TTC549 (cell line): Measurements from ENCODE around the gene FGFBP1.
"Not testable (repeated sequence)": the region's sequence is repeated elsewhere in the genome, so short reads cannot be mapped to it uniquely, and the experiment has no call there.

Experiments
- FAIRE-seq: peaks from 2 replicates; lab custom pipeline; 2012; peaks lifted over from hg19 to GRCh38; lab: Jason Lieb, UNC

FGFBP1 gene

DNA sequence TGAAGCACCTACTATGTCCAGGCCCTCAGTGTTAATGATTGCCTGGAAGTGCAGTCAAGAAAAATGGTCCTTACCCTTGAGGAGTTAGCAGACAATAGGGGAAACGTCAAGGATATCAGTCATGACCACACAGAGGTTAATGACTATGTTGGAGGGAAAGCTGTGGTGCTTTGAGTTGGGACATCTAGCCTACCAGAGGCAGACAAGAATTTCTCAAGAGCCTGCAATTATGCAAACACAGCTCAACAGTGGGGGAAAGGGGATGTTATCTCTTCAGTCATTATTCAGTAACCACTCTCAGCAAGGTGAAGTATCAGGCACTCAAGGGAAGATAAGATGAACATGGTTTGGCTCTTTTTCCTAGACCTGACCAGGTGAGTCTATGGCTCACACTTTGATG, 7.0 kb upstream of the FGFBP1 start:
- no peak for FAIRE-seq

DNA sequence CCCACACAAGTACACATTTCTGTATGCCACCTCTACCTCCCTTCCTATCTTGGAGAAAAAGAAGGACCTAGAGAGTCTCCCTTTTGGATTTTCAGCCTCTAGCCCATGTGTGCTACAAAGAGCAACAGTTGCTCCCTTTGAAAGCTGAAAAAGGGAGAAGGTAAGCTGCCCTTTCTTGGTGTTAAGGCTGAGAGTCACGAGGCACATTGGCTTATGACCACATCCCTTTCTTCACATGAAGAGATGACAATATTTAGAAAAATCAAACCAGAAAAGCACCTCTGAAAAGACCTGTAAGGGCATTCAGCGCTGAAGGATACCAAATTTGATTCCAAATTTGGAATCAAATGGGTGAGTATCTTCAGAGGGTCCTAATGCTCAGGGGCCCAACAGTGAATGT, 6.4 kb upstream of the FGFBP1 start:
- no peak for FAIRE-seq

DNA sequence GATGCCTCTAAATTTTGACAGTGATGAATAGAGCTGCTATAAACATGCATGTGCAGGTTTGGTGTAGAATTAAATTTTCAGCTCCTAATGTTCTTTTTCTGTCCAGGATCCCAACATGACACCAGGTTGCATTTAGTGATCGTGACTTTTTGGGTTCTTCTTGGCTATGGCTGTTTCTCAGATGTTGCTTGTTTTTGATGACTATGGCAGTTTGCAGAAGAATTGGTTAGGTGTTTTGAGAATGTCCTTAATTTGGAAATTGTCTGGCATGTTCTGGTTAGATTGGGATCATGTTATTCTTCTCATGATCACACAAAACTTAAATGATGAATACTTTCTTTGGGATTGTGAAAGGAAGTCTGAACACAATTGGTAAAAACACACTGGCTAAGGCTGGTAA, 3.7 kb upstream of the FGFBP1 start:
- FAIRE-seq: no peak

DNA sequence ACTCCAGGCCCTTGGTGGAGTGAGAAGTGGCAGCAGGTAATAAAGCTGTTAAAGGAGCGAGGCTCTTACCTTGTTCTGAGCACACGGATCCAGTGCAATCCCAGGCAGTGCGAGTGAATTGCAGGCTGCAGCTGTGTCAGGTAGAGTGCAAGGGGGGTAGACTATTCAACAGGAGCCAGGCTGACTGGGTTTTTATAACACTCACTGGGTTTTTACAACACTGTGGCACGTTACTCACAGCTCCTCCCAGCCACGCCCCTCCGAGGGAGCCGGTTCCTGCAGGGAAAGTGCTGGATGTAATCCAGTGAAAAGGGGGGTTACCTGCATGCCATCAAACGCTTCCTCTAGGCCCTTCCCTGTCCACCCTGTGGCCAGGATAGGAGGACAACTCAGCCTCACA, 358 bp downstream of the FGFBP1 start:
- FAIRE-seq: no peak

DNA sequence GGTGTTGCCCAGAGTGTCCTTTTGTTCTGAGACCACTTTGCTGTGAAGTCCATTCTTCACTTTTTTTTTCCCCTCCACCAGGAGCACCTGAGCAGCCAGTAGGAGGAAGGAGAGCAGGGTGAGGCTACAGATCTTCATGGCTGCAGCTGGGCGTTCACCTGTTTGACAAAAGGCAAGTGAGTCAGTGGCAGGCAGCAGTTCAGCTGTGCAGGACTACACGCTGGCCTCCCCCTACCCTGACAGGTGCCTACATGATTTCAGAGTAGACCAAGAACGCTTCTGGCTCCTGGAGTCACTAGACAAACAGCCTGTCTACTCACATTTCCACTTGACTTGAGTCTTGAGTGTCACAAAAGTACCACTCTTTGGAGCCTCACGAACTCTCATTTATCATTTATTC, 2.0 kb downstream of the FGFBP1 start:
- FAIRE-seq: no peak

DNA sequence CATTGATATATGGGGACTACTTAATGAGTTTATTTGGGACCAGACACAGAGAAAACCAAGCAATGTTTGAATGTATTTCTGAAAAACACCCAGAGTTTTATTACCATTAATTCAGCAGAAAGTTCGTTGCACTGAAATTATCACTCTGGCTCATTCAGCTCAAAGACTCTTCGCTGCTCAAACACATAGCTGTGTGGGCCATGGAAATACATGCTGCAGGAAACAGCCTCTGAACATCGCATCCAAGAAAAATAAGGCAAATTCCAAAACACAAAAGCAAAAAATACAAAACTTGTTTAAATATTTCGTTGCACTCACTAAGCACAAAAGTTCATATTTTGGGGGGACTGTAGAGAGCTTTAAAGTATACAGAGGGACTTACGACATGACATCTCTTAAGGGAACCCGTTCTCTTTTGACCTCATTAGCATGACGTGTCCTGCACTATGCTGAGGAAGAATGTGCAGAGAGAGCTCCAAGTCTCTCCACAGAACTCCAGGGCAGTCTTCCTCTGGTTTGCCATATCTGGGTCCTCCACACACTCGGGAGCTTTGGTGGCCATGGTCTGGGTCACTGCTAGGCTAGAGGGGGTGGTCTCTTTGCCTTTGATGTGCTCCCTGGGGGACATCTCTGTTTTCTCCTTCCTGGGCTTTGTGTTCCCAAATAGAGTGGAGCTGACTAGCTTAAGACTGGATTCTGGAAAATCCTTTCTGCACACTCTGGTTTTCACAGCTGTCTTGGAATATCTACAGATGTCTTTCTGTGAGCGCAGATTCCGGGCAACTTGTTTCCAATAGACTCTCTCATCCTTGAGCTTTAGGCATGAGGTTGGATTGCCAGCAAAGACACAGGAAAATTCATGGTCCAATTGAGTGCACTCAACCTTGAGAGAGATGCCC, 2.8 kb downstream of the FGFBP1 start:
- no peak for FAIRE-seq

DNA sequence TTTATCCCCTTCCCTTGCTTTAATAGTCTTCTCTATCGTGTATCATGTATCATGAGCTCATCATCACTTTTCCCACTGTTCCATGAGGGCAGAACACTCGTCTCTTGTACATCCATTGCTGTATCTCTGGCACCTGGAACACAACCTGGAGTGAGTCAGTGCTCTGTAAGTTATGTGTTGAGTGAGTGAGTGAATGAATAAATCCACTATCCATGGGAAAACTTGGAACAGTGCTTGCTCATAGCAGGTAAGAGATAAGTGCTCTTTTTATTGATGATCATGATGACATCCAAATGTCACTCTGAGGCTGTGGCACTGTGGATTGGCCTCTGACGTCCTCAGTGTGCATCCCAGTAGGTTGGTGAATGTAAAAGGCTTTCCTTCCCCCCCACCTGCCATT, 4.3 kb downstream of the FGFBP1 start:
- FAIRE-seq: no peak

DNA sequence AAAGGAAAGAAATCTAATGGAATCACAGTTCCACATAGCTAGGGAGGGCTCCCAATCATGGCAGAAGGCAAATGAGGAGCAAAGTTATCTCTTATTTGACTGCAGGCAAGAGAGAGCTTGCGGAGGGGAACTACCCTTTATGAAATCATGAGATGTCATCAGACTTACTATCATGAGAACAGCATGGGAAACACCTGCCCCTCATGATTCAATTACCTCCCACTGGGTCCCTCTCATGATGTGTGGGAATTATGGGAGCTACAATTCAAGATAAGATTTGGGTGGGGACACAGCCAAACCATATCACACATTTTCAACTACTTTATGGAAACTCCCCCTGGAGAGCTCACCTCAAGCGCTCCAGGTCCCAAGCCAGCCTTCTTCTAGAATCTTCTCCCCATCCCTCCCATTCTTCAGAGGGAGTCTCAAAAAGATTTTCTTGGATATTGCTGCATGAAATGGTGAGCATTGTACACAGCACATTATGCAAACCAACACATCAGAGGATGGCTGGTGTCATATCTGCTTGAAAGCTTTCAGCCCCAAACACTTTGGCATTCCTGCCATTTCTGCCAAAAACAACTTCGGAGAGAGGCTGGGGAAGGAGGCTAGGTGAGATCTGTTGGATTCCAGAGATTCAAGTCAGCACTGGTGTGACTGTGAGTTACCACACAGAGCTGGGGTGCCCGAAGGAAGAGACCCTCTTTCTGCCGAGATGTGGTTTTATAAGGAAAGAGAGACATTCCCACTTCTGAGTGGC, 6.9 kb downstream of the FGFBP1 start:
- no peak for FAIRE-seq

DNA sequence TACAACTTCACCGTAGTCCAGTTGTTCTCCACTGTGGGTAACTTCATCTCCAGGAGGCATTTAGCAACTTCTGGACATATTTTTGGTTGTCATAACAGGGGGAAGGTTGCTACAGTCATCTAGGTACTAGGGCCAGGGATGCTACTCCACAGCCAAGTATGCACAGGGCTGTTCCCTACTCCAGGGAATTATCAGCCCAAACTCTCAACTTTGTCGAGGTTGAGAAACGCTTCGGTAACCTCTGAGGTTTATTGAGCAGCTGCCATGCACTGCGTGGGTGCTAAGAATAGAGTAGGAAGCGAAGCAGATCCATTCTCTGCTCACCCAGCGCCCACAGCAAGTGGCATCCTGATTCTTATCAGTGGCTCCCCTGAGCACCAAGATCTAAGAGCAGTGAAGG, 8.2 kb downstream of the FGFBP1 start:
- FAIRE-seq: no peak

DNA sequence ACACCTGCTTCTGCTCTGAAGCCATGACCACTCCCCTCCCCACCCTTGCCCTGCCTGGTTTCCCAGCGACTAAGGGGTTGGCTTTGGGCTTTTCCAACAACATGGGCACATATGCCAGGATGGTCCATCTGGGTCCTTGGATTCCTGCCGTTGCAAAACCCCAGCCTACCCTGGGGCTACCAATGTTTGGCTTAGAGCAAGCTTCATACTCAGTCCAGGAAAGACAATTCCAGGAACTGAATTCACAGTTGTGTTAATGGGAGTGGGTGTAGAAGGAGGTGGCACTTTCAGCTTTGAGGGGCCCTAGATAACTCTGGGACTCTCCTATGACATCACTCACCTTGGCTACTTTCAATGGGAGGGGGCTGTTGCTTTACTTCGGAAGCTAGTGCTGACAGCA, 9.0 kb downstream of the FGFBP1 start:
- FAIRE-seq: no peak

DNA sequence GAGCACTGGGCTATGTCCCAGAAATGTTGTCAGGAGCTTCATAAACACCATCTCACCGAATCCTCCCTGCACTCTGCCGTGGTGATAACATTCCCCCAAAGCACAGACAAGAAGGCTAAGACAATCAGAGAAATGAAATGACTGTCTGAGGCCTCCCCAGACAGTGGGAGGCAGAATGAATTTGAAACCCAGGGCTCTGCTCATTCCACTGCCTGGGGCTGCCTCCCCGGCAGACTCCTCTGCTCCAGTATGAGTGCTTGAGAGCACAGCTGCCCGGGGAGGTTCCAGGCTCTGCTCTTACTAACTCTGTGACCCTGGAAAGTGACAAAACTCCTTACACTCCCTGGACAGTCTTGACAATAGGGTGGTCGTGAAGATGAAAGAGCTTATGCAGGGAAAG, 9.7 kb downstream of the FGFBP1 start:
- FAIRE-seq: no peak

DNA sequence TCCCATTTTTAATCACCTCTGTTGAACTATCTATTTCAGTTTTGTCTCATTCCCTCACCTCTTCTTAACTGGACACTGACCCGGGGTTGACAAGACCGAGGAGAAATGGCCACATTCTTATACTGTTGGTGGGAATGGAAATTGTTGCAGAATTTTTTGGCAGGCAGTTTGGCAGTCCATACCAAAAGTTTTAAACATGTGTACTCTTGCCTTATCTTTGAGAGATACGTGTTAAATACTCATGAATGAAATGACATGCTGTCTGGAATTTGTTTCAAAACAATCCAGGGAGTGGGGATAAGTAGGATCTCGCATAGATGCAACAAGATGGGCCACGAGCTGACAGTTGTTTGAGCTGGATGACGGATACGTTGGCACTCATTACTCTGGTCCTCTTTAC, 12.1 kb downstream of the FGFBP1 start:
- no peak for FAIRE-seq

DNA sequence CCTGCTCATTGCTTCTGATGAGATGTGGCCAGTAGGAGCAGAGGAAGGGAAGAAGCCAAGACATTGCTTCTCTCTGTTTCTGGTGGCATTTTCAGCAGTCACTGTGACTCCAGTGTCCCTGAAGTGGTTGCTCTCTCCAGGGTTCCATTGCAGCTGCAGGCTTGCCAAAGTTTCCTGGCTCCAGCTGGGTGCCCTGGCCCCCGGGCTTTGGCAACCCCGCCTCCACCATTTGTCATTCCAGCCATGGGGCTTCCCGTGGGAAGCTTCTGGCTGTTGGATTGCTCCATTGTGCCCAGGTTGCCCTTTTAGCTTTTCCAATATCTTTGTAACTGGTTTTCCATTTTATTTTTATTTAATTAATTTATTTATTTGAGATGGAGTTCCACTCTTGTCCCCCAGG, 12.7 kb downstream of the FGFBP1 start:
- no peak for FAIRE-seq

DNA sequence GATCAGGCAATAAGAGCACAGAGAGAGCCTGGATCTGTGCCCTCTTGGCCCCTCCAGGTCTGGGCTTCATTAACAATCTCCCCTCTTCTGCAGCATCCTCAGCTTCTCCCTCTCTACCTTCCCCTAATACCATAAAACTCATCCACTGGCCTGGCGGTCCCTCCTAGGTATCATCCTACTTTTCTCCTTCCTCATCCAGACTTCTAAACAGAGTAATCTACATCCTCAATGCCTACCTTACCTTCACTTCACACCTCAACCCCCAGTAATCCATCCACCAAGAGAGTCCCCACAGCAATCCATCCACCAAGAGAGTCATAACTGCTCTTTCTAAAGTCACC, 17.0 kb downstream of the FGFBP1 start:
- no peak for FAIRE-seq

DNA sequence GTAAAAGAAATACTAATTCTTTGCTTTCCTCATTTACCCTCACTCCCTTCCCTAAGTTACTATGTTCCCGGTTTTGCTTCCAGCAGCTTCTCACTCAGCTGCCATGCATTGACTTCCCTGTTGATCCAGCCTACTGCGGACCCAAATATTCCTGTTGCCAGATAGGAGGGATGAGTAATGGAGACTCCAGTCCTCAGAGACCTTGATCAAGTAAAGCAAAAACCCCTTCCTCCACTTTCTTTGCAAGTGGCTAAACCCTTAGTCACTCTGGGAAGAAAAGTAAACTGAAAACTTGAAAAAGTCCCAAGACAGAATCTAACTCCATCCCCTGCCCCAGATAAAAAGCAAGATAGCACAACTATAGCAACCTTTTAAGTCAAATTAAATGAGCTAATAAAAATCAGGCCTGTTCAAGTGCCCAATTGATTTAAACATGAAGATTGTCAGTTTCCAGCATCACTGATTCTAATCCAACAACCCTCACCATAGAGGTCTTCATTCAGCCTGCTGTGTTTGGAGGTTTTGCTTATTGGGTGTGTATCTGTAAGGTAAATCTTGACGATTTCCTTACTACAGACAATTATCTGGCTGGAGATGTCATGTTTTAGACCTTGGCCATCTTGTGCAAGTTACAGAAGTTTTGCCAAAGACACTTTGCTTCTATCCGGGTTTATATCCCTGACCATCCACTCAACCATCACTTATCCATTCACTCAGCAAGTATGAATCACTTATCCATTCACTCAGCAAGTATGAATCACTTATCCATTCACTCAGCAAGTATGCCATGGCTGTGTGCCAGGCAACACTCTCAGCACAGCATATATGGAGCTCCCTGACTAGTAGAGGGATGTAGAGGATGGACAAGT, 17.6 kb downstream of the FGFBP1 start:
- FAIRE-seq: no peak

DNA sequence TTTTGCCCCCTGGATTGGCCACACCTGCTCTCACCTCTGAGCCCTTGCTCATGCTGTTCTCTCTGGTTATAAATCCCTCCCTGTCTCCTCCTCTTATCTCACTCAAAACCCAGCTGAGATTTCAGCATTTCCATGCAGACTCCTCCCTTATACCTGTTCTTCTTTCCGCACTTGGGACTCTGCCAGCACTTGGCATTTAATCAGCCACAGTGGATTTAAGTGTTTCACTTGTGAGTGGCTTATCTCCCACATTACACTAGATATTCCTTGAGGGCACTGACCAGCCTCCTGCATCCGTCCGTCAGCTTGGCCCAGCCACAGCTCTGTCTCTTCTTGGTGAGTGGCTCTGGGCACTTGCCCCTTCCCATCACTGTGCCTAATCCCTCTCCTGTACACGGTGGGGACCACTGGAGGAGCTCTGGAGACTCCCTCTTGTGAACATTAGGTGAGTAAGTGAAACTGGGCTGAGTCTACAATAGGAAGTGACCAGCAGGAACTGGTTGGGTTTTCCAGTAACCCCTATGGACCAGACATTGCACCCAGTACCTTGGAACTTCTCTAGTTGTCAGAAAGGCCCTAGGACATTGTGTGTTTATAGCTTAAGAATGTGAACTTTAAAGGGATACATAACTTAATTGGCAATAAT, 19.9 kb downstream of the FGFBP1 start:
- FAIRE-seq: no peak

DNA sequence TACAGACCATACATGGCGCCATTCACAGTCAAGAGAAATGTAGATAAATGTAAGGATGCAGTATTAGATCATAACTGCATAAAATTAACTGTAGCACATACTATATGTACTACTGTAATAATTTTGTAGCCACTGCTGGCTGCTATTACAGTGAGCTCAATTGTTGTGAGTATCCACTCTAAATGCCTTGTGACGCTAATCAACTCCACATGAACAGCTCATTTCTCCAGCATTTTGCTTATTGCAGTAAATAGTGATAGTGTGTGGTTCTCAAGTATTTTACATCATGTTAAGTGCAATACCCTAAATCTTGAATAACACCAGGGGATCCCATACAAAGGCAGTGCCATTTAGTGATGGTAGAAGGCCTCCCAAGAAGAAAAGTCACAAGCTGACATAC, 21.2 kb downstream of the FGFBP1 start:
- no peak for FAIRE-seq

DNA sequence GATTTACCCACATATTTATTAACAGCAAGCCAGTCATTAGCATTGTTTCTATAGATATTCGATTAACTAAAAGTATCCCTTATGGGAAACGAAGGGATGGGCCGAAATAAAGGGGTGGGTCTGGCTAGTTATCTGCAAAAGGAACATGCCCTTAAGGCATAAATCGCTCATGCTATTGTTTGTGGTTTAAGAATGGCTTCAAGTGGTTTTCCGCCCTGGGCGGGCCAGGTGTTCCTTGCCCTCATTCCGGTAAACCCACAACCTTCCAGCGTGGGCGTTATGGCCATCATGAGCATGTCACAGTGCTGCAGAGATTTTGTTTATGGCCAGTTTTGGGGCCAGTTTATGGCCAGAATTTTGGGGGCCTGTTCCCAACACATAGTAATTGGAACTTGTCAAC, 22.2 kb downstream of the FGFBP1 start:
- not testable (repeated sequence) for FAIRE-seq

DNA sequence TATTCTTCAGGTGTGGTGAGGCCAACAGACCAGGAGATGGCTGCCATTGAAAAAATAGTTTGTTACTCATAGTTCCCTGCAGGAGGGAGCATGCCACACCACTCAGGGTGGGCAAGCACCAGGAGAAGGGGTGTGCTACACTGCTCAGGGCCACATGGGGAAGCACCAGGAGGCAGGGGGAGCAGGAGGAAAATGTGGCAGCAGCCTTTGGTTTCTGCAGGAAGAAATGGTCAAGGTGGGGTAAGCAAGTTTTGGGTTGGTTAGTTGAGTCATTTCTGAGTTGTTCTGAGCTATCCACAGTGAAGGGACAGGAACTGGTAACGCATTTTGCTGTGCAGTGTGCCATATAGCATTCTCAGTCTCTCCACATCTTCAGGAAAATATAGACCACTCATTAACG, 23.8 kb downstream of the FGFBP1 start:
- FAIRE-seq: no peak

DNA sequence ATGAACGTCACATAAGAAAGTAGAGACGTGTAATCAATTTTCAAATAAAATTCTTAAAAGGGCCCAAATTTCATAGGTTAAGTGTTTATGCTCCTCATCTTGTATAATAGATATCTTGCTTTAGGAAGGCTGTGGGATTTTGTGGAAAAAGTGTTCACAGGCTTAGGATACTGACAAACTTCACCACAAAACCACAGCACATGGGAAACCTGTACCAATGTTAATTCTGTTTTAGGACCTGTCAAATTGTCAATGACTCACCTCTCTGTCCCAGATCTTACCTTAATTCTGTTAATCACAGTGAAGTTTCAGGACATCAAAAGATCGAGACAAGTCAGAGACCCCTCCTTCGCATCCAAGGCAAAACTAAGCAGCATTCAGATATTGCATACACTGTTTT, 24.2 kb downstream of the FGFBP1 start:
- no peak for FAIRE-seq

DNA sequence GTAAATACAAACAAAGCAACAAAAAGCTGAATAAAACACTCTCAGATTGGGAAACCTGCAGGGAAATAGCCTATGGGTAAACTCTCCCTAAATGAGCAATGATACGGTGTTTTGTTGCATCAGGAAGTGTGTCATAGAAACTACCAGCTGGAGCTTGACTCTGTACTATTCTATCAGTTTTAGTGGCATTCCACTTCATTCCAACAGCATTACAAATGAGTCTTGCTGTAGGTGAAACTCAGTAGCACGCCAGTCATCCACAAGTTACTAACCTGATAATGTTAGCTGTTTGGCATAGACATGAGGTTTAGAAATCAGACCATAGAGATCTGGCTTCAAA, 24.9 kb downstream of the FGFBP1 start:
- FAIRE-seq: no peak

DNA sequence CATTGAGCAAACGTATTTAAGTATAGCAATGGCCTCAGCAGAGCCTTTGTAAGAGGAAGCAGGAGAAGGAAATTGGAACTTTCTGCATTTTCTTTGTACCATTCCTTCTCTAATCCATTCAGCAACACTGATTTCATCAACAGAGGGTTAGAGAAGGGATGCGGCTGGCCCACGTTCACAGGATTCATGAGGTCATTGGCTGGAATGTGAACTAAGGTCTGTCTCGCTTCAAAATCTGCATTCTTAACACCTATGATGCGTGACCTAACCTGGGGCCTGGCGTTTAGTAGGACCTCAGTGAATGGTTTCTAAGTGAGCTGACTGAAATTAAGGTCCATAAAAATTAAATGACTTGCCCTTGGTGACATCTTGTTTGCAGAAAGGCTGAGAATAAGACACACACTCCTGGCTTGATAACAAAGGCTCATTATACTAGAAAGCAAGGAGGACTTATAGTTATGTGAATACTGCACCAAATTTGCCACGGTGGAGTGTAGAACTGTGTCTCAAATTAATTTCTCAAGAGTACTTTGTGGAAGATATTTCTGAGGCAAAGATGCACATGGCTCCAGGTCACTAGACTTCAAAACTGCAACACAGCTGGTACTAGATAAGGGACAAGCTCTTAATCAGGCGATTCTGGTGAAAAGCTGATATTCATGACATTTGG, 25.4 kb downstream of the FGFBP1 start:
- no peak for FAIRE-seq
